HG02840 (cell line): ENCODE results near the gene DHRS13.
"Not testable (repeated sequence)": the region's sequence is repeated elsewhere in the genome, so short reads cannot be mapped to it uniquely, and the experiment has no call there.

Experiments used
- ATAC-seq: cut with Tn5 transposase; IDR thresholded peaks from one replicate; pipeline ENCODE4 v1.9.1; 2021; ENCODE audit warnings: mild to moderate bottlenecking, moderate library complexity, moderate number of reproducible peaks; ENCODE audit not compliant: unreplicated experiment, low FRiP score

DHRS13 gene

GRCh38 chr17:28887871-28888471, 14.9 kb downstream of the DHRS13 start:
- ATAC-seq, result no peak

GRCh38 chr17:28885951-28886350, 16.9 kb downstream of the DHRS13 start:
- ATAC-seq, result no peak

- ATAC-seq, result no peak
Observed at GRCh38 chr17:28885363-28885762, 17.5 kb downstream of the DHRS13 start.

- ATAC-seq, result no peak
Observed at GRCh38 chr17:28883967-28884702, 18.7 kb downstream of the DHRS13 start.

- no peak for ATAC-seq
Observed at GRCh38 chr17:28882154-28882895, 20.6 kb downstream of the DHRS13 start.

- ATAC-seq, result no peak
Observed at GRCh38 chr17:28881533-28882056, 21.3 kb downstream of the DHRS13 start.

- no peak for ATAC-seq
Observed at GRCh38 chr17:28880572-28880945, 22.3 kb downstream of the DHRS13 start.

GRCh38 chr17:28879886-28880571, 22.9 kb downstream of the DHRS13 start:
- no peak for ATAC-seq

GRCh38 chr17:28878981-28879380, 23.9 kb downstream of the DHRS13 start:
- ATAC-seq, result no peak

GRCh38 chr17:28878158-28878910, 24.5 kb downstream of the DHRS13 start:
- no peak for ATAC-seq

GRCh38 chr17:28877150-28877711, 25.6 kb downstream of the DHRS13 start:
- ATAC-seq, result not testable (repeated sequence)

- no peak for ATAC-seq
Observed at GRCh38 chr17:28875848-28876550, 26.9 kb downstream of the DHRS13 start.

GRCh38 chr17:28874750-28875149, 28.1 kb downstream of the DHRS13 start:
- ATAC-seq, result no peak

GRCh38 chr17:28873839-28874238, 29.0 kb downstream of the DHRS13 start:
- no peak for ATAC-seq

- peak; percentile 78 for ATAC-seq
Observed at GRCh38 chr17:28871056-28871579, 31.8 kb downstream of the DHRS13 start.

GRCh38 chr17:28867276-28867675, 35.6 kb downstream of the DHRS13 start:
- ATAC-seq, result no peak

GRCh38 chr17:28865946-28866752, 36.7 kb downstream of the DHRS13 start:
- no peak for ATAC-seq
